Chondrocyte (in vitro differentiated cells): ENCODE data around the gene BCL11B. TPM values are rescaled to one million over a fixed set of nuclear protein-coding genes. Genes with fewer than 3 reads are reported as not detected.

ENCODE experiments used
- DNase-seq: peaks from one replicate; pipeline ENCODE4 v3.0.0; 2021; ENCODE audit warnings: mixed read lengths, low spot score
- H3K27ac Mint-ChIP-seq: one replicate; pipeline ENCODE4 v1.8.0; 2021; ENCODE audit warnings: mild to moderate bottlenecking, moderate library complexity, mixed read lengths; ENCODE audit not compliant: unreplicated experiment
- H3K27me3 Mint-ChIP-seq: 2 replicates; pipeline ENCODE4 v1.8.0; 2021; ENCODE audit warnings: low read depth, mixed read lengths
- H3K36me3 Mint-ChIP-seq: 2 replicates; pipeline ENCODE4 v1.8.0; 2021; ENCODE audit warnings: low read depth, mixed read lengths
- H3K4me1 Mint-ChIP-seq: 2 replicates; pipeline ENCODE4 v1.8.0; 2021; ENCODE audit warnings: low read depth, mild to moderate bottlenecking, mixed read lengths
- H3K4me3 Mint-ChIP-seq: one replicate; pipeline ENCODE4 v1.8.0; 2021; ENCODE audit warnings: mild to moderate bottlenecking, moderate library complexity, mixed read lengths; ENCODE audit not compliant: unreplicated experiment
- H3K9me3 Mint-ChIP-seq: 2 replicates; pipeline ENCODE4 v1.8.0; 2021; ENCODE audit warnings: low read depth, mixed read lengths
- long read RNA-seq: library from polyadenylated mRNA; stranded (forward); transcript quantifications from one replicate; pipeline ENCODE4 v2.0.0, GENCODE V29; 2021
- total RNA-seq: library from RNA; stranded (reverse); gene quantifications from 3 replicates; pipeline ENCODE4 v1.2.1, GENCODE V29; 2021
- TF ChIP-seq, protein P1 (sequence below): fragments of 200-600 bp; sonication (generic); IDR thresholded peaks from 2 replicates; pipeline ENCODE4 v1.5.0; 2021; ENCODE audit warnings: antibody characterized with exemption, mild to moderate bottlenecking, moderate library complexity

BCL11B gene
- total RNA-seq = 0.10 to 0.23 TPM (median 0.17 TPM) in 3 replicates
- long read RNA-seq = 0 reads

DNA sequence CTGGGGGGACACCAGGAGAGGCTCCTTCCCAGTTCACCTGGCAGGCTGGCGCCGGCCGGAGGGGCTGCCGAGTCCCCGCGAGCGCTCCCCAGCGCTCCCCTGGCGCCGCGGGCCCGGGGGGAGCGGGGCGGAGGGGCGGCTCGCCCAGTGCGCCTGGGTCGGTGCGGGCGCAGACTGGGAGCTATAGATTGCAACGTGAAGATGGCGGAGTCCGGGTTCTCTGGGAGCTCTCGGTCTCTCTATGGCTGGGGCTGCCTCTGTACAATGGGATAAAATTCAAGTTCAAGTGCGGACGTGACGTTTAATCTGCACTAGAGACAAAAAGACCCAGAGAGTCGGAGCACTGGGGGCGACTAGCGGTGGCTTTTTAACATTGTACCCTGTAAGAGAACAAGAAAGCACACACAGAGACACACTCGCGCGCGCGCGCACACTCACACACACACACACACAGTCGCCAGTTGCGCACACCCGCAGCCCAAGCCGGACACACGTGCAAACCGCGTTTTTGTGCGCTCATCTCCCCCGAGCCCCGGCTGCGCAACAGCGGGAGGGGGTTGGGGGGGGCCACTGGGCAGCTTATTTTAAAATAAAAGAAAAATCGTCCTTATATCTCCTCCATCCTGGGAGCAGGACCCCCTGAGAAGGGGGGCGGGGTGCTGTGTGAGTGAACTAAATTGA is at the start of gene BCL11B:
Gene BCL11B, minus strand, starts transcription at position 247 of the 681 bp plus-strand sequence. CDS start 979 bp downstream, outside the sequence.
- no peak for DNase-seq
- TF ChIP-seq, protein P1, sequence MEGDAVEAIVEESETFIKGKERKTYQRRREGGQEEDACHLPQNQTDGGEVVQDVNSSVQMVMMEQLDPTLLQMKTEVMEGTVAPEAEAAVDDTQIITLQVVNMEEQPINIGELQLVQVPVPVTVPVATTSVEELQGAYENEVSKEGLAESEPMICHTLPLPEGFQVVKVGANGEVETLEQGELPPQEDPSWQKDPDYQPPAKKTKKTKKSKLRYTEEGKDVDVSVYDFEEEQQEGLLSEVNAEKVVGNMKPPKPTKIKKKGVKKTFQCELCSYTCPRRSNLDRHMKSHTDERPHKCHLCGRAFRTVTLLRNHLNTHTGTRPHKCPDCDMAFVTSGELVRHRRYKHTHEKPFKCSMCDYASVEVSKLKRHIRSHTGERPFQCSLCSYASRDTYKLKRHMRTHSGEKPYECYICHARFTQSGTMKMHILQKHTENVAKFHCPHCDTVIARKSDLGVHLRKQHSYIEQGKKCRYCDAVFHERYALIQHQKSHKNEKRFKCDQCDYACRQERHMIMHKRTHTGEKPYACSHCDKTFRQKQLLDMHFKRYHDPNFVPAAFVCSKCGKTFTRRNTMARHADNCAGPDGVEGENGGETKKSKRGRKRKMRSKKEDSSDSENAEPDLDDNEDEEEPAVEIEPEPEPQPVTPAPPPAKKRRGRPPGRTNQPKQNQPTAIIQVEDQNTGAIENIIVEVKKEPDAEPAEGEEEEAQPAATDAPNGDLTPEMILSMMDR = peak; percentile 82
- H3K36me3 Mint-ChIP-seq = no peaks in the 10 kb centered on the region
- H3K4me1 Mint-ChIP-seq = peaks cover 34% of the 10 kb centered on the region
- H3K27ac Mint-ChIP-seq = peak within 1 kb of the TSS; percentile 45
- H3K27me3 Mint-ChIP-seq = peaks cover 49% of the 10 kb centered on the region
- H3K9me3 Mint-ChIP-seq = no peaks in the 10 kb centered on the region
- peak within 1 kb of the TSS; percentile 74 for H3K4me3 Mint-ChIP-seq

DNA sequence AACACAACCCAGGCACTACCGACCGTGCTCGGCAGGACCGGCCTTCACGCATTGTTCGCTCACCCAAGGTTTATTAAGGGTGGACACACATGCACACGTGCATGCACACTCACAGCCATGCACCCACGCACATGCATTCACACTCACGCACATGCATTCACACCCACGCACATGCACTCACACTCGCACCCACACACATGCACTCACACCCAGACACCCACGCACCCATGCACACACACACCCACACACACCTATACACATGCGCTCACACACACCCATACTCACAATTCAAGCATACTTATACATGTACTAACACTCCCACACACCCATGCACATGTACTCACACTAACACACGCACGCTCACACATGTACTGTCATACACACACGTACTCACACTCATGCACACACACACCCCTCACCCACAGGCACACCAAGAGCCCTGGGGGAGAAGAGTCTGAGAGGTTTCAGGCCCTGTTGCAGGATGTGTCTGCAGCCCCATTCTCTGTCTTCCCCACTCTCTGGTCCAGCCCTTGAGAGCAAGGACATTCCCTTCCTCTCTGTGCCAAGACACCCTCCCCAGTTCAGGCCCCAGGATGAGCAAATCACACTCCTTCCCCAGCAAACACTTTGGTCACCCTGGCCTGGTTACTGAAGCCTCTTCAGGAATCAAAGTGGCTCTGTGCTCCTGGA is 49.4 kb upstream of the BCL11B start:
- H3K27ac Mint-ChIP-seq = no peak overlapping the region
- H3K9me3 Mint-ChIP-seq = no peaks in the 10 kb centered on the region
- TF ChIP-seq, protein P1 = no peak
- H3K36me3 Mint-ChIP-seq = no peaks in the 10 kb centered on the region
- H3K27me3 Mint-ChIP-seq = peaks cover 10% of the 10 kb centered on the region
- no peak for DNase-seq
- no peaks in the 10 kb centered on the region for H3K4me1 Mint-ChIP-seq
- no peak overlapping the region for H3K4me3 Mint-ChIP-seq

DNA sequence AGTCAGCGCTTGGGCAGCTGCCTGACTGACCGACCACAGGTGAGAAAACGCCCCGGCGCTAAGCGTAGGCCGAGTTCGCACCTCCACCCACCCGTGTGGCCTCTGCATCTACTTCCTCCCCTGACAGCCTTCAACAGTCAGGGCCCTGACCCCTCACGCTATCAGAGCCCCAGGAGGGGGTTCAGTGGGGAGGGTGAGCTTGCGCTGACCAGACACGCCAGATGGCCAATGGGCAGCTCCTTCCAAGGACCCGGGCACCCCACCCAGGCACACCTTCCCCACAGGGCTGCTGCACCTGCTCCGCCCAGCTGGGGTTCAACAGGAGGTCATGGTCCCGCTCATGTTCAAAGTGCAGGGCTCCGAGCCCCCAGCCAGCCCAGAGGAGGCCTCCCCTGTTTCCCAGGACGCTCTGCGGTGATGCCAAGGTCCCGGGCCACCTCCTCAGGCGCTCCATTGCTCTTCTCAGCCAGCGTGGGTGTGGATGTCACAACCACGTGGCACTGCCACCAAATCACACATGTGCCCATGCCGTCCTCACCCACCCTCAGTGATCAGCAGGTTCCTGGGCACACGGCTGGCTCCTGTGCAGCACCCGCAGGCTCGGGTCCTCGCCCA is 48.7 kb upstream of the BCL11B start:
- no peak overlapping the region for H3K4me3 Mint-ChIP-seq
- no peak overlapping the region for H3K27ac Mint-ChIP-seq
- no peaks in the 10 kb centered on the region for H3K36me3 Mint-ChIP-seq
- no peaks in the 10 kb centered on the region for H3K4me1 Mint-ChIP-seq
- DNase-seq = no peak
- TF ChIP-seq, protein P1 = no peak
- no peaks in the 10 kb centered on the region for H3K9me3 Mint-ChIP-seq
- peaks cover 8% of the 10 kb centered on the region for H3K27me3 Mint-ChIP-seq

DNA sequence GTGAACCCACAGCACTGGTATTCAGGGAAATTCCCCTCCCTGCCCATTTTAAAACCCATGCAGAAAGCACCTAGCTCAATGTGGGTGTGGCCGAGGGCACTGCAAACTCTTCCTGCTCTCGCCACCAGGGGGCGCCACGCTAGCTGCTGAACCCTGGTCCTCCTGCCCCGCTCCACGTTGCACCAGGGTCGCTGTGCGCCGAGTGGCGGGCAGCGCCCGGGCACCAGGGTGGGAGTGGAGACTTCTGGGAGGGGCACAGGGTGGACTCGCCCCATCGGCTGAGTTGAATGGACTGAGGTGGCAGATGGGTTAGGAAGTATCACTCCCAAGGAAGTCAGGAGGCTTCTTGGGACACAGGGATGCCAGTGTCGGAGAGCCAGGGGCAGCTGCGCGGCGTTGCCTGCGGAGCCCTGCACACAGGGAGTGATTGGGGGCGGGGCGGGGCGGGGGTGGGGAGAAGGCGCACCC is 48.1 kb upstream of the BCL11B start:
- no peaks in the 10 kb centered on the region for H3K4me1 Mint-ChIP-seq
- peaks cover 8% of the 10 kb centered on the region for H3K27me3 Mint-ChIP-seq
- DNase-seq = no peak
- TF ChIP-seq, protein P1 = peak; percentile 82
- H3K27ac Mint-ChIP-seq = no peak overlapping the region
- no peaks in the 10 kb centered on the region for H3K9me3 Mint-ChIP-seq
- H3K36me3 Mint-ChIP-seq = no peaks in the 10 kb centered on the region
- H3K4me3 Mint-ChIP-seq = no peak overlapping the region

DNA sequence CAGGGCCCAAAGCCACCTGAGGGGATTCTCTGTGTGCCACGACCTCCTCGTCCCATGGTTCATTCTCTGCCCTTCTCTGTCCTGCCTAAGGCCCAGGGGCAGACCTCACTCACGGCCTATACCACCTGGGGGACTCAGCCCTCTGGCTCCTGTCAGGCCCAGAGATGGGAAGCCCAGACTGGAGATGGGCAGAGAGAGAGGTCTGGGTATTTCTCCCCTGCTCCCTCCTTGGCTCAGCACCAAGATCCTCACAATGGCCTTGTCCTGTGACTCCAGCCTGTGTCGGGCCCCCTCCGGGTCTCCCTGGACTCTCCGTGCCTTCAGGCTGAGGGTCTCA is 46.9 kb upstream of the BCL11B start:
- no peak for DNase-seq
- TF ChIP-seq, protein P1 = no peak
- Mint-ChIP-seq H3K4me3 (no peak overlapping the region), H3K27me3 (peaks cover 8% of the 10 kb centered on the region), H3K4me1 (no peaks in the 10 kb centered on the region), H3K27ac (no peak overlapping the region), H3K9me3 (no peaks in the 10 kb centered on the region), H3K36me3 (no peaks in the 10 kb centered on the region)
